Middle frontal gyrus (tissue), 1 donor: ENCODE data around the gene TAB2.

Source experiments
- DNase-seq: peaks from one replicate; pipeline ENCODE4 v3.0.0-alpha.2; 2015; ENCODE audit warnings: low spot score; ENCODE audit errors: extremely low spot score

TAB2 gene, protein sequence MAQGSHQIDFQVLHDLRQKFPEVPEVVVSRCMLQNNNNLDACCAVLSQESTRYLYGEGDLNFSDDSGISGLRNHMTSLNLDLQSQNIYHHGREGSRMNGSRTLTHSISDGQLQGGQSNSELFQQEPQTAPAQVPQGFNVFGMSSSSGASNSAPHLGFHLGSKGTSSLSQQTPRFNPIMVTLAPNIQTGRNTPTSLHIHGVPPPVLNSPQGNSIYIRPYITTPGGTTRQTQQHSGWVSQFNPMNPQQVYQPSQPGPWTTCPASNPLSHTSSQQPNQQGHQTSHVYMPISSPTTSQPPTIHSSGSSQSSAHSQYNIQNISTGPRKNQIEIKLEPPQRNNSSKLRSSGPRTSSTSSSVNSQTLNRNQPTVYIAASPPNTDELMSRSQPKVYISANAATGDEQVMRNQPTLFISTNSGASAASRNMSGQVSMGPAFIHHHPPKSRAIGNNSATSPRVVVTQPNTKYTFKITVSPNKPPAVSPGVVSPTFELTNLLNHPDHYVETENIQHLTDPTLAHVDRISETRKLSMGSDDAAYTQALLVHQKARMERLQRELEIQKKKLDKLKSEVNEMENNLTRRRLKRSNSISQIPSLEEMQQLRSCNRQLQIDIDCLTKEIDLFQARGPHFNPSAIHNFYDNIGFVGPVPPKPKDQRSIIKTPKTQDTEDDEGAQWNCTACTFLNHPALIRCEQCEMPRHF

DNA sequence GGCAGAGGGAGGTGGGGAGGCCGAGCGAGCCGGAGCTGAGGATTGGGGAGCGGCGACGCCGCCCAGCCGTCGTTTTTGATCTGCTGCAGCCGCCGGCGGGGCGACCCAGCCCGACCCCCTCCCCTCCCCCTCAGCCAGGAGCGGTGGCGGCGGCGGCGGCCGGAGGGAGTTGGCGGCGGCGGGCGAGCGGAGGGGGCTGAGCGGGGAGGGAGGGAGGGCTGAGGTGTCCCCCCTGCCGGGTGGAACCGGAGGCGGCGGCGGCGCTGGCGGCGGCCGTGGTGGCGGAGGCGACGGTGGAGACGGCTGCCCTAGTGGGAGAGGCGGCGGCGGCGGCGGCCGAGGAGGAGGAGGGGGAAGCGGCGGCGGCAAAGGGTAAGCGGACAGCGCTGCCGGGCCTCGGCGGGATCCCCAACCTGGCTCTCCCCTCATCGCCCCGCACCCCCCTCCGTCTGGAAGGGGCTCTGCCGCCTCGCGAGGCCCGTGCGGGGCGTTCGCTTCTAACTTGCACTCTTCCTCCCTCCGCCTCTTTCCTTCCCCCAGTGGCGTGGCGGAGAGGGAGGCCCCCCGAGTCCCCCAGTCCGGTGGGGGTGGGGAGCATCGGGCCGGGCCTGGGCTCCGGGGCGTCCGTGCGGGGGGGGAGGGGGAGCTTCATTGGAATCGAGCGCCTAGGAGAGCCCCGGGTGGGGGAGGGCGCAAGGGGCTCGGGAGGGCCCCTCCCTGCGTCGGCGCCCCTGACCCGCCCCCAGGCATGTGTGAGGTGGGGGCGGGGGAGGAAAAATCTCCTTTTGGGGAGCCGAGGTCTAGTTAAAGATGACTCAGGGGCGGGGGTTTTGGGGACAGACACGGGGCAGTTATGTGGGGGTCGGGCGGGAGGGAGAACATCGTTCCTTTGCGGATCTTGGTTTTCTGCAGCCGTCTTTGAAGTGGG is at the start of gene TAB2:
TAB2 (plus strand) TSS at position 69 of the 928 bp plus-strand sequence. CDS start 52,286 bp downstream, outside the sequence.
- DNase-seq: no peak

DNA sequence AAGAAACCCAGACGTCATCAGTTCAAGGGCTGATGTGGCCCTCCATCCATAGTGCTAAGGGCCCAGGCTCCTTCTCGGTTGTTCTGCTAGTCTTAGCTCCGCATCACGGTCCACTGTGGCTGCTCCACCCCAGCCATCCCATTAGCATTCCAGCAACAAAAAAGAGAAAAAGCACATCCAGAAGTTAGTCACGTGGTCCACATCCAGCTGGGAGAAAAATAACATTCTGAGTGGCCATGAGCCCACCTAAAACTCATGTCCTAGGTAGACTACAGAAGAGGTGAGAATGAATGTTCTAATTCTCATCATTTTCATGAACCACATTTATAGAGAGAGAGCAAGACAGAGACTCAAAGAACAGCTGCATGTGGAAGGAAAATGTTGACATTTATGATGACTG is 49.4 kb upstream of the TAB2 start:
- no peak for DNase-seq

GRCh38 chr6:149268768-149269167 is 48.7 kb upstream of the TAB2 start:
- no peak for DNase-seq

- DNase-seq: no peak
These were observed 46.9 kb upstream of the TAB2 start for GRCh38 chr6:149270616-149271015.

DNA sequence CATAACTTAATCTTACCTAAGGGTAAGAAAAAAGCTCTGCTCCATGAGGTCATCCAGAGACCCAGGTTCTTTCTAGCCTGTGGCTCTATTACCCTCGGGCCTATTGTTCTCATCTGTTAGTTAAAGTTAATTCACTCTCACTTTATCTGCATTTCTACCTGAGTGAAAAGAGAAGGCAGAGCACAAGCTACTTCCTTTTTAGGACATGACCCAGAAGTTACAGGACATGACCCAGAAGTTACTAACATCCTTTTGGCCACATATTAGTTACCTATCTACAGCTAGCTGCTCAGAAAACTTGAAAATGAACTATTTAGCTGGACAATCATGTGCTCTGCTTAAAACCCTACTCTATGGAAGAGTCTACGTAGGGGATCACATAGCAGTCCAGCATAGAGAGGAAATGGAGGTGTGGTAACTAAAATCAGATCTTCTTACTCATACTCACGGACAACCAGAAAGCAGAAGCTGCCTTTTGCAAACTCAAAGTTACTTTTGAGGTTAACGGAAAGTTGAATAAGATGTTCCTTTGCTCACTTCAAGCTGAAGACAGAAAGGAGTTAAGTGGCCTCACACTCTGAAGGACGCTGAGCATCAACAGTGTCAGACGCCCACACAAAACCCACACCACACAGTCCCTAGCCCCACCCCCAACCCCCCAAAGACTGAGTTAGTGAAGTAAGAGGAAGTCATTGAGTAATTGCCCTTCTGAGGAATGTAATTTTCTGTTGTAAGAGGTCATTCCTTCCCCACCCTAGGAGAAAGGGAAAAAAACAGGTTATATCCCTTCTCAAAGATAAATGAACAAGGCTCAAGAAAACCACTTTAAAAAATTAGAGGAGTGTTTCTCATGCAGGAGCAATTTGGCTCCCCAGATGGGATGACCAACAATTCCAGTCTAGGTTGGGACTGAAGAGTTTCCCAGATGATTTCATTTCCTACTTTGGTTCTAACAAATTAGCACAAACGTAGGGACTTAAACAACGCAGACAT is 45.9 kb upstream of the TAB2 start:
- DNase-seq: no peak

- DNase-seq: no peak
These were observed 44.2 kb upstream of the TAB2 start for GRCh38 chr6:149273318-149273717.

DNA sequence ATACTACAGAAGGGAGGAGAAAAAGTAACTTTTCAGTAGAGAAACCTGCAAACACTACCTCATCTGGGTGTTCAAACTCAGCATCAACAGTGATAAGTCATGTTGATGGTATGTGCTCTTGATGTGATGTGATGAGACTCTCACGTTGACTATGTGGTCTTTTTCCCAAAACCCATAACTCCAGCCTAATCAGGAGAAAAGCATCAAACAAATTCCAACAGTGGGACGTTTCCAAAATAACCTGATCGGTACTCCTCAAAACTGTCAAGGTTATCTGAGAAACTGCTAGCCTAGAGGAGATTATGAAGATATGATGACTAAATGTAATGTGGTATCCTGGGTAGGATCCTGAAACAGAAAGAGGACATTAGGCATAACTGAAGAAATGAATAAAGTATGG is 41.9 kb upstream of the TAB2 start:
- DNase-seq: no peak

- no peak for DNase-seq
These were observed 39.9 kb upstream of the TAB2 start for GRCh38 chr6:149277621-149278020.

DNA sequence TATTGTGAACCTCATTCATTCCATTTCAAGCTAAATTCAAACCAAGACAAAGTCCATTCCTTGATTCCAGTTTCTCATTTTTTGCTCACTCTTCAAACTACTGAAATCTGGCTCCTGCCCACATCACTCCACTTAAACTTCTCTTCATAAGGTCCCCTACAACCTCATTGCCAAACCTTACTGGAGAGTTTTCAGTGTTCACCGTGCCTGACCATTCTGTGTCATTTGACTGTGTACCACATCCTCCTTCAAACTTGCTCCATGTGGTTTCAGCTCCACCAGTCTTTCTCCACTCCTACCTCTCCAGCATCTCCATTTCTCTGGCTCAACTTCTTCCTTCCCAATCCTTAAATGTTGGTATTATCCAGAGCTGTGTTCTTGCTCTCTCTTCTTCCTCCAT is 38.5 kb upstream of the TAB2 start:
- no peak for DNase-seq

- DNase-seq: no peak
These were observed 32.6 kb upstream of the TAB2 start for GRCh38 chr6:149284904-149285303.

GRCh38 chr6:149285626-149286025 is 31.9 kb upstream of the TAB2 start:
- no peak for DNase-seq

DNA sequence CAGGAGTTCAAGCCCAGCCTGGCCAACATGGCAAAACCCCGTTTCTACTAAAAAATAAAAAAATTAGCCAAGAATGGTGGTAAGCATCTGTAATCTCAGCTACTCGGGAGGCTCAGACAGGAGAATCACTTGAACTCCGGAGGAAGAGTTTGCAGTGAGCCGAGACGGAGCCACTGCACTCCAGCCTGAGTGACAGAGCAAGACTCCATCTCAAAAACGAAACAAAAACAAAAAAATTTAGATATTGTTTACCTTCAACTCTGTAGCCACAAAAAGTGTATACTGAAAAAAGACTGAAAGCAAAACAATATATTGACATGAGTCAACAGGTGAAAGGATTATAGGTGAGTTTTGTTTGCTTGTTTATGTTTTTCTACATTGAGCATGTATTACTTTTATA is 30.6 kb upstream of the TAB2 start:
- no peak for DNase-seq

DNA sequence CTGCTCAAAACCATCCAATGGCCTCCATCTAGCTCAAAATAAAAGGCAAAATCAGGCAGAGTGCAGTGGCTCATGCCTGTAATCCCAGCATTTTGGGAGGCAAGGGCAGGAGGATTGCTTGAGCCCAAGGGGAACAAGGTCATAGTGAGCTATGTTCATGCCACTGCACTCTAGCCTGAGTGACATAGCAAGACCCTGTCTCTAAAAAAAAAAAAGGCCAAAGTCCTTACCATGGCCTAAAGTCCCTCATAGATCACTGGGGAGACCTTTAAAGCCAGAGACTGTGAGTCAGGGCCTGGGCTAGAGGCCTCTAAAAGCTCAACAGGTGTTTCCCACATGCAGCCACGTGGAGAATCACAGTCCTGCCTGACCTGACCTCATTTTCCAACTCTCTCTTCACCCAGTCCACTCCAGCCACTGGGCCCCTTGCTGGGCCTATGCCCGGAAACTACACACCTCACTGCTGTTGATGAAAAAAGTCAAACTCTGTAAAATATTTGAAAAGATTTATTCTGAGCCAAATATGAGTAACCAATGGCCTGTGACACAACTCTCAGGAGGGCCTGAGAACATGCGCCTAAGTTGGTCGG is 28.2 kb upstream of the TAB2 start:
- DNase-seq: no peak

- DNase-seq: no peak
These were observed 27.5 kb upstream of the TAB2 start for GRCh38 chr6:149289966-149290365.

DNA sequence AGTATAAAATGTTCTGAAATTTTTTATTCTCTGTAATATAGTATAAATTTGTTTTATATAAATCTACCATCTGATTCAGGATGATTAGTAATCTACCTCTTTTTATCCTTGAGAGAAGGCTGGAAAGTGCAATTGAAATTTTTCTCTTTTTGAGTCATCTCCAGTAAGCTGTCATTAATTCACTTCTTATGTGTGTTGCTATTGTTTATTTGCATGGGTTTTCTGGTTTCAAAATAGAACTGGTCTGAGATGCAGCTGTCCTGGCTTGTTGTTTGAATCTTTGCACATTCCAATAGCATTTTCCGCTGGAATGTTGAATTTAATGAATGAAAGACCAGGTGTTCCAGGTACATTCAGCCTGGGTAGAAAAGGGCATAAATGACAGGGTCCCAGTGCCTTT is 24.3 kb upstream of the TAB2 start:
- DNase-seq: no peak

DNA sequence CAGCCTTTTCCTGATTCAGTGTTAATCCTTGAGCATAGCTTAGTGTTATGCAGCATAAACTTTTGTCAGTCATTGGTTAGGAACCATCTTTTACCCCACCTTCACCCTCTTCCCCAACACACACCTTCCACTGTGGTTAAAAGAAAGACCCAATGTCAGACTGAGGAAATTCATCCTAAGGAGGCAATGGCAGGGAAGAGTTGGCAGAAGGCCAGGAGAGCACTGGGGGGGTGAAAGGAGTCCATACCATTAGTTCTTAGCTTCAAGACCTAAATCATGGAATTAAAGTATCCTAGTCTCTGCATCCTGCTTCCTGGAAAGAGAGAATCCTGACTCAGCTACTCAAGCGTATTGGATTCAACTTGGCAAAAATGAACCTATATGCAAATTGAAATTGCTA is 16.9 kb upstream of the TAB2 start:
- no peak for DNase-seq

DNA sequence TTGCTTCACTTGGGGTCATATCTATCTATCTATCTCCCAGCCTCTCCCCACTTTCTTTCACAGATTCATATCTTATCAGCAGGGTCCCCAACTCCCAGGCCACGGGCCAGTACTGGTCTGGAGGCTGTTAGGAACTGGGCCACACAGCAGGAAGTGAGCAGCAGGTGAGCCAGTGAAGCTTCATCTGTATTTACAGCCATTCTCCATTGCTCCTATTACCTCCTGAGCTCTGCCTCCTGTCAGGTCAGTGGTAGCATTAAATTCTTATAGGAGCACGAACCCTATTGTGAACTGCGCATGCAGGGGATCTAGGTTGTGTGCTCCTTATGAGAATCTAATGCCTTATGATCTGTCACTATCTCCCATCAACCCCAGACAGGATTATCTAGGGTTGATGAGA is 14.8 kb upstream of the TAB2 start:
- no peak for DNase-seq

DNA sequence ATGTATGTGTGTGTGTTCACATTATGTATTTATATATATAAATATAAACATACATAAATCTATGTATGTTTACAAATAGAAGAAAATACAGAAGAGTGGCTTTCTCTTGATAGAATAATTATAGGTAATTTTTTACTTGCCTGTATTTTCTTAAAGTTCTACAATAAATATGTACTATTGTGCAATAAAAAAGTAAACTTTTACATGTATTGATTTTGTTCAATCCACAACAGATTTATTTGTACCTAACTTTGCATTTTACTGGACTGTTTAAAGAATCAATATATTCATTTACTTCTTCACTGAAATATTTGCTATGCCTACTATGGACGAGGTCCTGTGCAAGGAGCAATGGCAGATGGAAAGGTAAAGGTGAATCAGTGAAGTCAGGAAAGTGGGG is 14.0 kb upstream of the TAB2 start:
- no peak for DNase-seq

DNA sequence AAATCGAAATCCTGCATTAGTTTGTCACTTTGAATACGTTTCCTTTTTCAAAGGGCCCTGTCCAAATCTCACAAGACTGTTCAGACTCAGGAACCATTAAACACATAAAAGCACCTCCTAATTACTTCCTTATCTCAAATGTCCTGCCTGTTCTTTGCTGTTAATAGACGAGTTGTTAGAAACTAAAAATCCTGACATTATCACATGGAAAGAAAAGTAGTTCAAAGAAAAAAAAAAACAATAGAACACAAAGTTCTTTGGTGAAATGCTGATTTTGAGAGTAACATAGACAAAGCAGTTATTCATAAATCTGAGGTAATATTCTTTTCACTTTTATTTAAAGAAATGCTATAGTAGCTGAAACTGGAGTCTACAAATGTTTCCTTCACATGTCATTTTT is 12.1 kb upstream of the TAB2 start:
- no peak for DNase-seq

DNA sequence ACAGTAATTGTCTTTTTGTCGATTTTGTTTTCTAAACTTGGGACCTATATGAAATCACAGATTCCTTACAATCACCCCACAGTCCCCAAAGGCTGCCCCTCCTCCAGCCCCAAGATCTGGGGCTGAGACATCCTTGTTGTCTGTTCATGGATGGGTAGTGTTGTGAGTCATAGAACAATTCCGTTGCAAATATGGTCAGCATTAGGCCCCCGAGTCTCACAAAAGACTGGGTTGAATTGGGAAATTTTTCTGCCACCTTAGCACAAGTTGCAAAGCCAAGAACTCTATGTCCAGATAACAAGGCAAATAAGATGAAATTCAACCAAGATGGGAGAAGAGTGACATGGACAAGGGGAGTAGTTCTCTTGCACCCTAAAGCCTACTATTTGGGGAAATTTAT is 10.5 kb upstream of the TAB2 start:
- DNase-seq: no peak
